Measurements from ENCODE around the gene DSCAM.
"Not testable (repeated sequence)": the region's sequence is repeated elsewhere in the genome, so short reads cannot be mapped to it uniquely, and the experiment has no call there.

DSCAM gene

GRCh38 chr21:40846587-40847411 lies at the start of gene DSCAM:
Gene DSCAM, minus strand, starts transcription at chr21:40847158. Its CDS starts 497 bp downstream, at chr21:40846661.
- DNase-seq = peak; percentile 36

GRCh38 chr21:40895697-40896096 lies 48.7 kb upstream of the DSCAM start:
- DNase-seq = not testable (repeated sequence)

- DNase-seq = no peak
Observed at GRCh38 chr21:40886931-40887330, 40.0 kb upstream of the DSCAM start.

- DNase-seq = no peak
Observed at GRCh38 chr21:40886006-40886405, 39.0 kb upstream of the DSCAM start.

GRCh38 chr21:40882192-40882915 lies 35.4 kb upstream of the DSCAM start:
- DNase-seq = no peak

GRCh38 chr21:40881767-40882166 lies 34.8 kb upstream of the DSCAM start:
- DNase-seq = no peak

- DNase-seq = no peak
Observed at GRCh38 chr21:40871099-40871498, 24.1 kb upstream of the DSCAM start.

GRCh38 chr21:40863839-40864238 lies 16.9 kb upstream of the DSCAM start:
- no peak for DNase-seq

- DNase-seq = no peak
Observed at GRCh38 chr21:40858517-40858916, 11.6 kb upstream of the DSCAM start.

GRCh38 chr21:40853956-40854688 lies 7.2 kb upstream of the DSCAM start:
- no peak for DNase-seq

- no peak for DNase-seq
Observed at GRCh38 chr21:40852563-40852962, 5.6 kb upstream of the DSCAM start.

GRCh38 chr21:40851749-40852148 lies 4.8 kb upstream of the DSCAM start:
- no peak for DNase-seq

GRCh38 chr21:40850071-40850470 lies 3.1 kb upstream of the DSCAM start:
- no peak for DNase-seq

- no peak for DNase-seq
Observed at GRCh38 chr21:40847951-40848350, 993 bp upstream of the DSCAM start.

GRCh38 chr21:40846103-40846502 lies 855 bp downstream of the DSCAM start:
- no peak for DNase-seq

- peak; percentile 80 for DNase-seq
Observed at GRCh38 chr21:40845441-40845995, 1.4 kb downstream of the DSCAM start.

GRCh38 chr21:40844935-40845334 lies 2.0 kb downstream of the DSCAM start:
- DNase-seq = no peak

- no peak for DNase-seq
Observed at GRCh38 chr21:40842197-40842552, 4.8 kb downstream of the DSCAM start.

- DNase-seq = peak; percentile 67
Observed at GRCh38 chr21:40841524-40842196, 5.3 kb downstream of the DSCAM start.

- peak; percentile 41 for DNase-seq
Observed at GRCh38 chr21:40840401-40841125, 6.4 kb downstream of the DSCAM start.

- DNase-seq = peak; percentile 44
Observed at GRCh38 chr21:40839521-40839920, 7.4 kb downstream of the DSCAM start.

- DNase-seq = peak; percentile 80
Observed at GRCh38 chr21:40837456-40837855, 9.5 kb downstream of the DSCAM start.
